Kidney epithelial cell (primary cell): ENCODE results near the gene GAPT. TPM values are rescaled to one million over a fixed set of nuclear protein-coding genes. Genes with fewer than 3 reads are reported as not detected.

ENCODE experiments used
- DNase-seq: peaks from one replicate; pipeline ENCODE4 v3.0.0-alpha.2; 2010; ENCODE audit warnings: low read depth
- H3K27me3 ChIP-seq: 2 replicates; pipeline ENCODE4 v1.6.0; 2011; ENCODE audit warnings: low read length; ENCODE audit not compliant: control insufficient read depth, insufficient read depth
- H3K36me3 ChIP-seq: 2 replicates; pipeline ENCODE4 v1.5.1; 2011; ENCODE audit warnings: low read length; ENCODE audit not compliant: control insufficient read depth, insufficient read depth
- H3K4me3 ChIP-seq: 2 replicates; pipeline ENCODE4 v1.5.1; 2011; ENCODE audit warnings: low read depth, mild to moderate bottlenecking, control low read depth, low read length
- total RNA-seq: library from RNA; depleted of rRNA; stranded (reverse); fragments of >200 nt; gene quantifications from 2 replicates; pipeline ENCODE4 v1.2.3, GENCODE V29; 2015
- TF ChIP-seq, protein P1 (sequence below): IDR thresholded peaks from 2 replicates; pipeline ENCODE4 v1.5.1; 2011; ENCODE audit warnings: mild to moderate bottlenecking, moderate library complexity, low read length, control low read depth, inconsistent platforms; ENCODE audit not compliant: insufficient read depth, poor library complexity, severe bottlenecking

The GAPT gene
- total RNA-seq, 1 donor from 2014 or later: not detected

DNA sequence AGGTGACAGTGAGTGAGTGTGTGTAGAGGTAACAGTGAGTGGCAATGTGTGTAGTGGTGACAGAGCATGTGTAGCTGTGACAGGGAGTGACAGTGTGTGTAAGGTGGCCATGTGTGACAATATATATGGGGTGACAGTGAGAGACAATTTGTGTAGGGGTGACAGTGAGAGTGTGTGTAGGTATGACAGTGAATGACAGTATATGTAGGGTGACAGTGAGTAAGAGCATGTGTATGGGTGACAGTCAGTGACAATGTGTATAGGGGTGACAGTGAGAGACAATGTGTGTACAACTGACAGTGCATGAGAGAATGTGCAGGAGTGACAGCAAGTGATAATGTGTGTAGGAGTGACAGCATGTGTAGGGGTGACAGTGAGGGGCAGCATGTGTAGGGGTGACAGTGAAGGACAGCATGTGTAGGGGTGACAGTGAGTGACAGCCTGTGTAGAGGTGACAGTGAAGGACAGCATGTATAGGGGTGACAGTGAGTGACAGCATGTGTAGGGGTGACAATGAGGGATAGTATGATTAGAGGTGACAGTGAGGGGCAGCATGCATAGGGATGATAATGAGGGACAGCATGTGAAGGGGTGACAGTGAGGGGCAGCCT lies 10.1 kb upstream of the GAPT start:
- Histone ChIP-seq H3K27me3 (peaks cover 4% of the 10 kb centered on the region), H3K36me3 (no peaks in the 10 kb centered on the region), H3K4me3 (no peak overlapping the region)
- TF ChIP-seq, protein P1, sequence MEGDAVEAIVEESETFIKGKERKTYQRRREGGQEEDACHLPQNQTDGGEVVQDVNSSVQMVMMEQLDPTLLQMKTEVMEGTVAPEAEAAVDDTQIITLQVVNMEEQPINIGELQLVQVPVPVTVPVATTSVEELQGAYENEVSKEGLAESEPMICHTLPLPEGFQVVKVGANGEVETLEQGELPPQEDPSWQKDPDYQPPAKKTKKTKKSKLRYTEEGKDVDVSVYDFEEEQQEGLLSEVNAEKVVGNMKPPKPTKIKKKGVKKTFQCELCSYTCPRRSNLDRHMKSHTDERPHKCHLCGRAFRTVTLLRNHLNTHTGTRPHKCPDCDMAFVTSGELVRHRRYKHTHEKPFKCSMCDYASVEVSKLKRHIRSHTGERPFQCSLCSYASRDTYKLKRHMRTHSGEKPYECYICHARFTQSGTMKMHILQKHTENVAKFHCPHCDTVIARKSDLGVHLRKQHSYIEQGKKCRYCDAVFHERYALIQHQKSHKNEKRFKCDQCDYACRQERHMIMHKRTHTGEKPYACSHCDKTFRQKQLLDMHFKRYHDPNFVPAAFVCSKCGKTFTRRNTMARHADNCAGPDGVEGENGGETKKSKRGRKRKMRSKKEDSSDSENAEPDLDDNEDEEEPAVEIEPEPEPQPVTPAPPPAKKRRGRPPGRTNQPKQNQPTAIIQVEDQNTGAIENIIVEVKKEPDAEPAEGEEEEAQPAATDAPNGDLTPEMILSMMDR: no peak
- DNase-seq: no peak

DNA sequence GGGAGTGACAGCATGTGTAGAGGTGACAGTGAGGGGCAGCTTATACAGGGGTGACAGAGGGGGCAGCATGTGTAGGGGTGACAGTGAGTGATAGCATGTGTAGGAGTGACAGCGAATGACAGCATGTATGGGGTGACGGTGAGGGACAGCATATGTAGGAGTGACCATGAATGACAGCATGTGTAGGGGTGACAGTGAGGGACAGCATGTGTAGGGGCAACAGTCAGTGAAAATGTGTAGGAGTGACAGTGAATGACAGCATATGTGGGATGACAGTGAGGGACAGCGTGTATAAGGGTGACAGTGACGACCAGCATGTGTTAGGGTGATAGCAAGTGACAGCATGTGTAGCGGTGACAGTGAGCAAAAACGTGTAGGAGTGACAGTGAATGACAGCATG lies 9.4 kb upstream of the GAPT start:
- Histone ChIP-seq H3K27me3 (peaks cover 4% of the 10 kb centered on the region), H3K4me3 (no peak overlapping the region), H3K36me3 (no peaks in the 10 kb centered on the region)
- DNase-seq: no peak
- TF ChIP-seq, protein P1: no peak

DNA sequence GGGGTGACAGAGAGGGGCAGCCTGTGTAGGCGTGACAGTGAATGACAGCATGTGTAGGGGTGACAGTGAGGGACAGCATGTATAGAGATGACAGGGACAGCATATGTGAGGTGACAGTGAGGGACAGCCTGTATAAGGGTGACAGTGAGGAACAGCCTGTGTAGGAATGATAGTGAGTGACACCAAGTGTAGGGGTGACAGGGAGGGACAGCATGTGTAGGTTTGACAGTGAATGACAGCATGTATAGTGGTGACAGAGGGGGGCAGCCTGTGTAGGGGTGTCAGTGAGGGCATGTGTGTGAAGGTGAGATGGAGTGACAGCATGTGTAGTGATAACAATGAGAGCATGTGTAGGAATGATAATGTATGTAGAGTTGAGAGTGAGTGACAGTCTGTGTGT lies 8.7 kb upstream of the GAPT start:
- TF ChIP-seq, protein P1: no peak

DNA sequence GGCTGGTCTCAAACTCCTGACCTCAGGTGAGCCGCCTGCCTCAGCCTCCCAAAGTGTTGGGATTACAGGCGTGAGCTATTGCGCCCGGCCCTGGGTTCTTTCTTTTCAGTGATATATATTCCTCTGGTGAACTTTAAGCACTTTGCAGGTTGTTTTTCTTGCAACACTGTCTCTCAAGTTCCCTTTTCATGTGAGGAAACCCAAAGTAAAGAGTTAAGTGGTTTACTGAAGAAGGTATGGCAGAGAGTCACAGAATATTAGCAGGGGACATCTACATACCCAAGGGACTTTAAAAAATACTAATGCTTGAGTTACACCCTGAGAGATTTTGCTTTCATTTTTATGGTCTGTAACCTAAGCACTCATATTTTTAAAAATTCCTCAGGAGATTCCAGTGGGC lies 6.7 kb upstream of the GAPT start:
- DNase-seq: no peak
- Histone ChIP-seq H3K36me3 (no peaks in the 10 kb centered on the region), H3K27me3 (peaks cover 4% of the 10 kb centered on the region), H3K4me3 (no peak overlapping the region)
- TF ChIP-seq, protein P1: no peak

More for the DNA sequence above, 8.7 kb upstream of the GAPT start:
- Histone ChIP-seq H3K36me3 (no peaks in the 10 kb centered on the region), H3K4me3 (no peak overlapping the region), H3K27me3 (peaks cover 4% of the 10 kb centered on the region)
- DNase-seq: no peak

DNA sequence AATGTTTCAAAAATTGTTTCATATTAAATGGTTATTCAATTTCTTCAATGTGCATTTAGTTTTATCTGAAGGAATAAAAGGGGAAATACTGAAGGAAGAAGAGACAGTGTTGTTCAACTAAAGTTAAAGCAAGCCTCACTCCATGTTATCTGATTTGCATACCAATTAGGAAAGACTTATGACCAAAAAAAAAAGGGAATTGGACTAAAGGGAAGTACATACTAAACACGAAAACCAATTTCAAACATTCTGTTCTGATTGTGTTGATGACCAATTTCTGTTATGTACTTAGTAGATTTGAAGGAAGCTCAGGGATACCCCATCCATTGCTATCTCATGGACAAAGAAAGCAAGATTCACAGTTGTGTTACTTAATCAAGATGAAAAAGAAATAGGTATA lies 4.9 kb upstream of the GAPT start:
- TF ChIP-seq, protein P1: no peak
- no peak for DNase-seq
- Histone ChIP-seq H3K36me3 (no peaks in the 10 kb centered on the region), H3K4me3 (no peak overlapping the region), H3K27me3 (peaks cover 6% of the 10 kb centered on the region)

DNA sequence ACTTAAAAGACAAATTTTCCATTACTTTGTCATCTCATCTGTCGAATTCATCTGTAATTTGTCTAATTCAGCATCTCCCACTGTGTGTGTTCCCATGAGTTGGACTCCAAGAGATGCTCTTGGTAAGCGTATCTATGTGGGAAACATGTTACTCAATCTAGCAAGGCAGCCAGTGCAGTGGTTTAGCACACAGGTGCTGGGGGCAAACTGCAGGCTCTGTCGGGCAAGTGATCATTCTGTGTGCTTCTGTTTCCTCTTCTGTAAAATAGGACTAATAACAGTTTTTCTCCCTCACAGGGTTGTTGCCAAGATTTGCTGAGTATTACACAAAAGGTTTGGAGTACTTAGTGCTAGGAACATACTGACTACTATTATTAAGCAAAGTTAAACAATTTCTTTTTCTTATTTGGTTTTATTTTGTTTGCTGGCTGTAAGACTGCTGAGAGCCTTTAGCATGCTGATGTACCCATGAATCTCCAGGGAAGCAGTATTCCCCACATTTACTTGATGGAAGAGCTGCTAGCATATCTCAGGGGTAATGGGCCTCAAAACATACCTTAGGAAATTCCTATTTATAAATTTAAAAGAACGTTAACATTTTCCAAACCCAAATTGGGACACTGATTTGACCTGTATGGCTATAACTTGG lies 709 bp upstream of the GAPT start:
- no peak for DNase-seq
- TF ChIP-seq, protein P1: no peak
- no peaks in the 10 kb centered on the region for H3K36me3 ChIP-seq
- no peak overlapping the region for H3K4me3 ChIP-seq
- peaks cover 2% of the 10 kb centered on the region for H3K27me3 ChIP-seq
